ENCODE results near the gene KIAA0513.
A peak's percentile ranks its signal among the peaks of the same experiment; 100 is the strongest.
"Not testable (repeated sequence)": the region's sequence is repeated elsewhere in the genome, so short reads cannot be mapped to it uniquely, and the experiment has no call there.

KIAA0513 gene

DNA sequence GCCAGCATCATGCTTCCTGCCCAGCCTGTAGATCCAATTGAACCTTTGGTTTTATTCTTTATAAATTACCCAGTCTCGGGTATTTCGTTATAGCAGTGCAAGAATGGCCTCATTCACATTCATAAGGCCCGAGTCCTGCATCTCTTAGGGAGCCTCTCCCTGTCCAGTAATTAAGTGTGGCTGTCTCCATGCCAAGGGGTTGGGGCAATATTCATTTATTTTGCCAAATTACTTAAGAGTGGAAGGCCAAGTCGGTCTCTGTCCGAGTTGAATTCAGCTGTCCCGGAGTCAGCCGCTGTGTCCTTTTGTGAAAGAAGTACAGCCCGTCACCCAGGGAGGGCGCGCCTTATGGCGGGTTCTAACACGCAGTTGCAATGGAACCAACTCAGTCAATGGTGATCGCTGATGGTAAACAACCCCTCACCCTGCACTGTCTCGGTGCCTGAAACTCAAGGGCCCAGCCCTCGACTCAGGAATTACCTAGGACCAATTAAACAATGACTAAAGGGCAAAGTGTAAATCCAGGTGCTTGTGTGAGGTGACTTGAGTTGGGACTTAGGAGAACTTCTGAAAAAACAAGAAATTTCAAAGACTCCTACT, 22.2 kb downstream of the KIAA0513 start:
- no peak for DNase-seq (ENCODE audit: low read depth)

GRCh38 chr16:85051067-85051581, 23.5 kb downstream of the KIAA0513 start:
- no peak for DNase-seq (ENCODE audit: low read depth)

DNA sequence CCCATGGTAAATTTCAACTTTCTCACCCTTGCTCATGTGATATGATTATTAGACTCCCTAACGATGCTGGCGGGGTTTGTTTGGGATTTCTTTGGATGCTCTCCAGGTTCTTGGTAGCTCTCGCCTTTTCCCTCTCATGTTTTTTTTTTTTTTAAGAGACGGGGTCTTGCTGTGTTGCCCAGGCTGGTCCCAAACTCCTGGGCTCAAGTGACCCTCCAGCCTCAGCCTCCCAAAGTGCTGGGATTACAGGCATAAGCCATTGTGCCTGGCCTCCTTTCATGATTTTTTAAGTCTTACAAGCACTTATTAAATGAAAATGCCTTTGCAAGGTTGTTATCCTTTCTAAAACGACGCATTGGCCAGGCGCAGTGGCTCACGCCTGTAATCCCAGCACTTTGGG, 24.1 kb downstream of the KIAA0513 start:
- no peak for DNase-seq (ENCODE audit: low read depth)

DNA sequence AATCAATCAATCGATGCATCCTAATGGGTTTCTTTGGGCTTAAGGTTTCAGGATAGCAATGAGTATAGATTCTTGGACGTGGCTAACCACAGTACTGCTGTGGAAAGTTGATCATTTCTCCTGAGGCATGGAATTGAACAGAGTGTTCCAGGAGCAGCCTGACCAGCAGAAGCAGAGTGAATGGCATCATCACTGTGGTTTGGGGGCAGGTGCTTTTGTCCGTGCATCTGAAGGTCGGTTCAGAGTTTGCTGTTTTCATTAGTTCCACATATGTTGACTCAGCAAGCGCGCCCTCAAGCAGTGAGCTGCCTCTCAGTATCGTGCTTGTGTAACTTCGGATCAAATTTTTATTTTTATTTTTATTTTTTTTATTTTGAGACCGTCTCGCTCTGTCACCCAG, 24.9 kb downstream of the KIAA0513 start:
- no peak for DNase-seq (ENCODE audit: low read depth)

GRCh38 chr16:85054321-85054720, 26.7 kb downstream of the KIAA0513 start:
- DNase-seq (ENCODE audit: low read depth) = not testable (repeated sequence)

- DNase-seq (ENCODE audit: low read depth) = no peak
Measured at GRCh38 chr16:85054948-85055492, 27.4 kb downstream of the KIAA0513 start.

DNA sequence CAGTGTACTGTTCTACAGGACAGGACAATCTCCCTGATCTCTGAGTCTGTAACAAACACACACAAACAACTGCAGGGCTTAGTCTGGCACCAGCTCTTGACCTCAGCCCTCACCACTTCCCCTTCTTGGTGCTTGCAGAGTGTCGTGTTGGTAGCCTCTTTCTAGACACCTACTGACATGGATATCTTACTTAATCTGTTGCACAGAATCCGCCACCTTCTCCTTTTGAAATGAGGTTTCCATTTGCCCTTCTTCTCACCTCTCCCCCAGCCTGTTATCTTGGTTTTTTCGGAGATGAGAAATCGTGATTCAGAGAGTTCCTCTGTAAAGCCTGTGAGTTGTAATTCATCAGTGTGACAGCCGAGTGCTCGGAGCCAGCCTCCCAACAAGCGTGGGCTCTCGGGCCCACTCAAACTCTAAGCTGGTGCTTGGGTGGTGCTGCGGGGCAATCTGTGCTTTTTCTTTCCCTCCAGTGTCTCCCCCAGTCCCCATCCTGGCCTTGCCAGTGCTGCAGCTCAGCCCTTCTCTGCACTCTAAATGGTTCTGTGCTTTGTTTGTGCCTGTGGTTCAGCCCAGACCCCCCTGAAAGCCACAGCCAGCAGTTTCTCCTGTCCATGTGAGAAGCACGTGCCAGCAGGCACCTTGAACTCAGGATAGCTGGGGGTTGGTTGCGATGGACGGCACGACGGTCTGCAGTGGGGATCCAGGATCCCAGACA, 28.1 kb downstream of the KIAA0513 start:
- peak; percentile 84 for DNase-seq (ENCODE audit: low read depth)

GRCh38 chr16:85056211-85056748, 28.7 kb downstream of the KIAA0513 start:
- no peak for DNase-seq (ENCODE audit: low read depth)

DNA sequence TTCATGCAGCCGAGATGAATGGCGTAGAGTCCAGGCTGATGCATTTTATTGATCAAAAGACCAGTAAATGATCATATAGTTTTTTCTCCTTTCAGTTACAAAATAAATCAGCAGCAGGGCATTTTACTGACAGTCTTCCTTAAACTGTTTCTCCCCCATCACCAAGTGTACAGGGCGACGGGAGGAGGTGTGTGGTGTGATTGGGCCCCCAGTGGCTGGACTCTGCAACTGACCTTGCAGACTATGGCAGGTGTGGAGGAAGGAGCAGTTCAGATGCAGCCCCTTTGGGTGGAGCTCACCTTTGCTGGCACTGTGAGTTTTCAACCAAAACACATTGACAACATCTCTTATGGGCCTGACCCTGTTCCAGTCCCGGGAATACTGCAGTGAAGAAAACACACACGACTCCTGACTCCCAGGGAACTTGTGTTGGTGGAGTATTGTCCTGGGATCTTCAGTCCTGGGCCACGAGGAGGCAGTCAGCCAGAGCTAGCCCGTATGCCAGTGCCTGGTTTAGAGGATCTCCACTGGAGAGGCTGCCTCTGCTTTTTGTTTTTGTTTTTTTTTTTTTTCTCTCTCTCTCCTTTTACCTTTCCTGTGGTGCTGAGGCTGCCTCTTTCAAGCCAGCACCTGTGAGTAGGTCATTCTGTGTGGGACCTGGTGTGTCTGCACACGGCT, 29.8 kb downstream of the KIAA0513 start:
- DNase-seq (ENCODE audit: low read depth) = no peak

DNA sequence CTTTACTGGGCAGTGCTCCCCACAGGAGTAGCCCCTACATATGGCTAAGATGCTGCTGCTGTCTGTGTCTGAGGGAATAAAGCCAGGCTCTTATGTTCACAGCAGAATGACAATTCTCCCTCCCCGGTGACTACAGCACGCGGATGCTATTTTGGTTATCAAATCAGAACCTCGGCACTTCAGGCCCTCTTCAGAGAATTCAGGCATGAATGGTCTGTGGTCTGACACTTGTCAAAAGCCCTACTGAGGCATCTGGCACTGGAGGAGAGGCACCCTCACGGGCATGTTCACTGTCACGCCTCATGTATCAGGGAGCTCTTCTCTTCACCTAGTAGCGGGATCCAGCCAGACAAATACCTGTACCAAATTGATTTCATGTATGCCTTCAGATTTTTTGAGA, 30.4 kb downstream of the KIAA0513 start:
- DNase-seq (ENCODE audit: low read depth) = no peak

- DNase-seq (ENCODE audit: low read depth) = no peak
Measured at GRCh38 chr16:85058909-85059308, 31.3 kb downstream of the KIAA0513 start.

DNA sequence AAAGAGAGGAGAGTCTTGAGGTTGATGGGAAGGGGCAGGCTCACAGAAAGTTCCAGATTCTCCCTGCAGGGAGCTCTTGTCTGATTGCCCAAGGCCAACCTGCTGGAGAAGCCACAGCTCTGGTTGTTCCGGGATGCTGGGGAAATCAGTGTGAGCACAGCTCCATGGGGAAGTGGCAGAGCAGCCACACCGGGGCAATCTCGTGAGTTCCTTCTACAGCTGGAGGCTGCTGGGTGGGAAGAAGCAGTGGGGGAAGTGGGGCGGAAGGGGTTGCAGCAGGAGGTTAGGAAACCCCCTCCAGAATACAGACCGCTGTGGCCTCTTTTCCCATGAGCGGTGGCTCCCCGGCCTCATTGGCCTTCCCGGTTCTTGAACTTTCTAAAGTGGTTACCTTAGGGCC, 34.0 kb downstream of the KIAA0513 start:
- peak; percentile 52 for DNase-seq (ENCODE audit: low read depth)

DNA sequence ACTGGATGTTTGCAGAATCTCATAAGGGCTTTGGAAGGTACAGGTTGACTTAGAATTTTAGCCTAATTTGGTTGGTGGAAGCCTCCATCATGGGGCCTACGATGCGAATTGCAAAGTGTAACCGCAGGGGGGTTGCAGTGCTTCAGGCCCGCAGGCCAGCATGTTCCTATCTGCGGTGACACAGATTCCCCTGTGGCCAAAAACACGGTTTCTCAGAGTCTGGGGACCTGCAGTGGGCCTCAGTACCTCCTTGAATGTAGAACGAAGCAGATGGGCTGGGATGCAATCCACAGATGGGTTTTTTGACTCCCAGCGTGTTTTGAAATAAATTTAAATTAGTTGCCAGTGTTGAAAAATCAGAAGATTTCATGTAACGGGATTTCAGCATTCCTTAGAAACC, 34.7 kb downstream of the KIAA0513 start:
- no peak for DNase-seq (ENCODE audit: low read depth)

DNA sequence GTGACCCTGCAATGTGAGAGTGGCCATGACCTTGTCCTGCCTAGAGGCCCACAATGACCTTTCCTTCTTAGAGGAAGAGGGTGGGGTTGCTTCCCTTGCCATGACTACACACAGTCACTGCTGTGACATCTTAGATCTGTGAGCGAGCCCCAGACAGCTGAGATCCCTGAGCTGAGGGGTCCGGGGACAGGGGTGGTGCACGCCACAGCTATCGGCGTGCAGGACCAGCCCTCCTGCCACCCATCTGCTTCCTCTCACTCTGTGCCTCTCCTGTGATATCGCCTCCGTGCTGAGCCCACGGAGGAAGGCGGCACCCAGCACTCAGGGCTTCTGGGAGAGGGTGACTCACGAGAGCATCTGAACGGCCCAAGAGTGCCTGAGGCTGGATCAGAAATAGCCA, 35.2 kb downstream of the KIAA0513 start:
- DNase-seq (ENCODE audit: low read depth) = peak; percentile 72

- DNase-seq (ENCODE audit: low read depth) = no peak
Measured at GRCh38 chr16:85064186-85064585, 36.6 kb downstream of the KIAA0513 start.

GRCh38 chr16:85065099-85065498, 37.5 kb downstream of the KIAA0513 start:
- DNase-seq (ENCODE audit: low read depth) = no peak

DNA sequence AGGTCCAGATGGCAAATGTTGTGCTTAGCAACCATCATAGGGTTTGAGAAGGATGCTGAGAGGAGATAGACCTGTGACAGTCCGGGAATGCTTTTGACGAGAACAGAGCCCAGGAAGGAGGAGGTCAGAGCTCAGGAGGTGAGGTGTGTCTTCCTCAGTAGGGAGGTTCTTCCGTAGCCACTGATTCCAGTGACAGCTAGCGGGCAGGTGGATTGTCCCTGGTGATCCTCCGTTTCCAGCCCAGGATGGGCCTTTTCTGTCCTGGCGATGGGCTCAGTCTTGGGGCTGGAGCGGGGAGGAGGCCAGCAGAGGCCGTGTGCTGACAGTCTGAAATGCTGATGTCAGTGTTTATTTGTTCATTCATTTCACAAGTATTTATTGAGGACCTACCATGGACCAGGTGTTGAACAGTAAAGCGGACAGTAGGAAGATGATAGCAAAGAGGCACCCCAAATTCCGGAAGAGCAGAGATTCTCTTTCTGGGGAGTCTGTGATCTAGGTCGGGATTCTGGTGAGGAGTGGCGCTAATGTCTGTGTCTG, 38.8 kb downstream of the KIAA0513 start:
- DNase-seq (ENCODE audit: low read depth) = no peak

- no peak for DNase-seq (ENCODE audit: low read depth)
Measured at GRCh38 chr16:85067024-85067423, 39.4 kb downstream of the KIAA0513 start.

GRCh38 chr16:85067426-85067825, 39.8 kb downstream of the KIAA0513 start:
- no peak for DNase-seq (ENCODE audit: low read depth)

- no peak for DNase-seq (ENCODE audit: low read depth)
Measured at GRCh38 chr16:85068746-85069145, 41.2 kb downstream of the KIAA0513 start.

GRCh38 chr16:85069171-85069570, 41.6 kb downstream of the KIAA0513 start:
- no peak for DNase-seq (ENCODE audit: low read depth)
